ENCODE results near the gene PCGF6. TPM values are rescaled to one million over a fixed set of nuclear protein-coding genes. Genes with fewer than 3 reads are reported as not detected.

The PCGF6 gene
- total RNA-seq, 1 donor from 2014 or later: 8.3 TPM

GRCh38 chr10:103353281-103353680 lies 2.3 kb upstream of the PCGF6 start:
- no peaks in the 10 kb centered on the region for H3K27me3 ChIP-seq
- no peaks in the 10 kb centered on the region for H3K9me3 ChIP-seq
- no peak overlapping the region for H3K27ac ChIP-seq
- peak in 1 of 2 donors; percentile 16 for DNase-seq (ENCODE audit: extremely low spot score in 2 of 2)
- H3K4me1 ChIP-seq: peaks cover 13% of the 10 kb centered on the region
- H3K4me3 ChIP-seq: no peak overlapping the region
- TF ChIP-seq, protein P1, sequence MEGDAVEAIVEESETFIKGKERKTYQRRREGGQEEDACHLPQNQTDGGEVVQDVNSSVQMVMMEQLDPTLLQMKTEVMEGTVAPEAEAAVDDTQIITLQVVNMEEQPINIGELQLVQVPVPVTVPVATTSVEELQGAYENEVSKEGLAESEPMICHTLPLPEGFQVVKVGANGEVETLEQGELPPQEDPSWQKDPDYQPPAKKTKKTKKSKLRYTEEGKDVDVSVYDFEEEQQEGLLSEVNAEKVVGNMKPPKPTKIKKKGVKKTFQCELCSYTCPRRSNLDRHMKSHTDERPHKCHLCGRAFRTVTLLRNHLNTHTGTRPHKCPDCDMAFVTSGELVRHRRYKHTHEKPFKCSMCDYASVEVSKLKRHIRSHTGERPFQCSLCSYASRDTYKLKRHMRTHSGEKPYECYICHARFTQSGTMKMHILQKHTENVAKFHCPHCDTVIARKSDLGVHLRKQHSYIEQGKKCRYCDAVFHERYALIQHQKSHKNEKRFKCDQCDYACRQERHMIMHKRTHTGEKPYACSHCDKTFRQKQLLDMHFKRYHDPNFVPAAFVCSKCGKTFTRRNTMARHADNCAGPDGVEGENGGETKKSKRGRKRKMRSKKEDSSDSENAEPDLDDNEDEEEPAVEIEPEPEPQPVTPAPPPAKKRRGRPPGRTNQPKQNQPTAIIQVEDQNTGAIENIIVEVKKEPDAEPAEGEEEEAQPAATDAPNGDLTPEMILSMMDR (IDR thresholded peaks at IDR 0.05): no peak
- TF ChIP-seq POLR2AphosphoS5 (IDR thresholded peaks at IDR 0.05; ENCODE audit: insufficient read depth in 1 of 2, low read depth in 1 of 2) (no peak), POLR2A (IDR thresholded peaks at IDR 0.05) (no peak)
- peaks cover 0 to under 1% of the 10 kb centered on the region in 2 donors for H3K36me3 ChIP-seq
- intact Hi-C loops (cut with DNase I): no loop called here

GRCh38 chr10:103350175-103350516 lies 794 bp downstream of the PCGF6 start:
- H3K36me3 ChIP-seq: peaks cover 0 to 21% of the 10 kb centered on the region in 2 donors
- peak overlapping the region; percentile 75 to 90 for H3K4me3 ChIP-seq
- no peak for DNase-seq (ENCODE audit: extremely low spot score in 2 of 2)
- no peak for TF ChIP-seq POLR2A (IDR thresholded peaks at IDR 0.05)
- H3K27me3 ChIP-seq: no peaks in the 10 kb centered on the region
- peak overlapping the region; percentile 81 for H3K27ac ChIP-seq
- H3K9me3 ChIP-seq: no peaks in the 10 kb centered on the region
- H3K4me1 ChIP-seq: peaks cover 13% of the 10 kb centered on the region
- intact Hi-C loops (cut with DNase I): no loop called here

DNA sequence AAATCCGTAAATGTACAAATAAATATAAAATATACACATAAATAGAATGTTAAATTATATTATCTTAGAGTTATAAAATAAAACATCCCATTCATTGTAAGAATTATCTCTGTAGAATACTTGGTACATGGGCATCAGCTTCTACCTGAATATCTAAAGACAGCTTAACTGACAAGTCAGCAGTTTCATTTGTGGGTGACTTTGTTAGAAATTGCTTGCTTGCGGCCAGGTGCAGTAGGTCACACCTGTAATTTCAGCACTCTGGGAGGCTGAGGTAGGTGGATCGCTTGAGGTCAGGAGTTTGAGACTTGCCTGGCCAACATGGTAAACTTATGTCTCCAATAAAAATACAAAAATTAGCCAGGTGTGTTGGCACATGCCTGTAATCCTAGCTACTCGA lies 14.6 kb downstream of the PCGF6 start:
- H3K36me3 ChIP-seq: peaks cover 0 to 30% of the 10 kb centered on the region in 2 donors
- intact Hi-C loops (cut with DNase I): no loop called here

GRCh38 chr10:103334567-103334966 lies 16.4 kb downstream of the PCGF6 start:
- TF ChIP-seq POLR2A (IDR thresholded peaks at IDR 0.05) (no peak), POLR2AphosphoS5 (IDR thresholded peaks at IDR 0.05; ENCODE audit: insufficient read depth in 1 of 2, low read depth in 1 of 2) (no peak)
- TF ChIP-seq, protein P1 (IDR thresholded peaks at IDR 0.05): no peak
- H3K9me3 ChIP-seq: no peaks in the 10 kb centered on the region
- intact Hi-C loops (cut with DNase I): no loop called here
- no peak for DNase-seq (ENCODE audit: extremely low spot score in 2 of 2)
- H3K36me3 ChIP-seq: peaks cover 0 to 45% of the 10 kb centered on the region in 2 donors
- H3K27me3 ChIP-seq: no peaks in the 10 kb centered on the region
- no peak overlapping the region for H3K27ac ChIP-seq
- no peak overlapping the region for H3K4me3 ChIP-seq
- no peaks in the 10 kb centered on the region for H3K4me1 ChIP-seq

More for the DNA sequence above, 14.6 kb downstream of the PCGF6 start:
- TF ChIP-seq POLR2A (IDR thresholded peaks at IDR 0.05): no peak
- no peak for TF ChIP-seq POLR2AphosphoS5 (IDR thresholded peaks at IDR 0.05; ENCODE audit: insufficient read depth in 1 of 2, low read depth in 1 of 2)
- Histone ChIP-seq H3K9me3 (no peaks in the 10 kb centered on the region), H3K4me3 (no peak overlapping the region), H3K27ac (no peak overlapping the region), H3K4me1 (no peaks in the 10 kb centered on the region), H3K27me3 (no peaks in the 10 kb centered on the region)
- DNase-seq (ENCODE audit: extremely low spot score in 2 of 2): no peak

GRCh38 chr10:103333934-103334520 lies 16.9 kb downstream of the PCGF6 start:
- H3K4me1 ChIP-seq: no peaks in the 10 kb centered on the region
- no peaks in the 10 kb centered on the region for H3K9me3 ChIP-seq
- H3K4me3 ChIP-seq: no peak overlapping the region
- no peak for DNase-seq (ENCODE audit: extremely low spot score in 2 of 2)
- H3K27me3 ChIP-seq: no peaks in the 10 kb centered on the region
- intact Hi-C loops (cut with DNase I): no loop called here
- H3K36me3 ChIP-seq: peaks cover 0 to 47% of the 10 kb centered on the region in 2 donors
- TF ChIP-seq POLR2A (IDR thresholded peaks at IDR 0.05) (no peak), POLR2AphosphoS5 (IDR thresholded peaks at IDR 0.05; ENCODE audit: insufficient read depth in 1 of 2, low read depth in 1 of 2) (no peak)
- TF ChIP-seq, protein P1 (IDR thresholded peaks at IDR 0.05): peak; percentile 11 to 46 (median 23)
- no peak overlapping the region for H3K27ac ChIP-seq

GRCh38 chr10:103327906-103328305 lies 23.0 kb downstream of the PCGF6 start:
- Histone ChIP-seq H3K4me3 (no peak overlapping the region), H3K27ac (no peak overlapping the region), H3K4me1 (no peaks in the 10 kb centered on the region), H3K36me3 (peaks cover 0 to 59% of the 10 kb centered on the region in 2 donors), H3K27me3 (no peaks in the 10 kb centered on the region), H3K9me3 (no peaks in the 10 kb centered on the region)
- DNase-seq (ENCODE audit: extremely low spot score in 2 of 2): no peak
- TF ChIP-seq, protein P1 (IDR thresholded peaks at IDR 0.05): no peak
- no peak for TF ChIP-seq POLR2AphosphoS5 (IDR thresholded peaks at IDR 0.05; ENCODE audit: insufficient read depth in 1 of 2, low read depth in 1 of 2)
- TF ChIP-seq POLR2A (IDR thresholded peaks at IDR 0.05): no peak
- intact Hi-C loops (cut with DNase I): no loop called here

Data from vagina (tissue), 2 donors.